Hepatocyte (in vitro differentiated cells): Measurements from ENCODE around the gene EAF1.

Experiments used
- EZH2 ChIP-seq: fragments of 200-600 bp; sonication (generic); IDR thresholded peaks from 2 replicates; pipeline ENCODE4 v1.6.1; 2016; ENCODE audit warnings: antibody characterized with exemption, mild to moderate bottlenecking, borderline replicate concordance
- EZH2phosphoT487 ChIP-seq: fragments of 200-600 bp; sonication (generic); IDR thresholded peaks from one replicate; pipeline ENCODE4 v1.6.1; 2018; ENCODE audit warnings: antibody characterized with exemption, mild to moderate bottlenecking, low read depth, moderate library complexity; ENCODE audit not compliant: unreplicated experiment, severe bottlenecking
- TF ChIP-seq, protein P1 (sequence below): fragments of 200-600 bp; sonication (generic); IDR thresholded peaks from 2 replicates; pipeline ENCODE4 v1.5.1; 2016; ENCODE audit warnings: antibody characterized with exemption, mild to moderate bottlenecking; ENCODE audit not compliant: poor library complexity

GRCh38 chr3:15458212-15458780 is 30.9 kb downstream of the EAF1 start:
- TF ChIP-seq, protein P1, sequence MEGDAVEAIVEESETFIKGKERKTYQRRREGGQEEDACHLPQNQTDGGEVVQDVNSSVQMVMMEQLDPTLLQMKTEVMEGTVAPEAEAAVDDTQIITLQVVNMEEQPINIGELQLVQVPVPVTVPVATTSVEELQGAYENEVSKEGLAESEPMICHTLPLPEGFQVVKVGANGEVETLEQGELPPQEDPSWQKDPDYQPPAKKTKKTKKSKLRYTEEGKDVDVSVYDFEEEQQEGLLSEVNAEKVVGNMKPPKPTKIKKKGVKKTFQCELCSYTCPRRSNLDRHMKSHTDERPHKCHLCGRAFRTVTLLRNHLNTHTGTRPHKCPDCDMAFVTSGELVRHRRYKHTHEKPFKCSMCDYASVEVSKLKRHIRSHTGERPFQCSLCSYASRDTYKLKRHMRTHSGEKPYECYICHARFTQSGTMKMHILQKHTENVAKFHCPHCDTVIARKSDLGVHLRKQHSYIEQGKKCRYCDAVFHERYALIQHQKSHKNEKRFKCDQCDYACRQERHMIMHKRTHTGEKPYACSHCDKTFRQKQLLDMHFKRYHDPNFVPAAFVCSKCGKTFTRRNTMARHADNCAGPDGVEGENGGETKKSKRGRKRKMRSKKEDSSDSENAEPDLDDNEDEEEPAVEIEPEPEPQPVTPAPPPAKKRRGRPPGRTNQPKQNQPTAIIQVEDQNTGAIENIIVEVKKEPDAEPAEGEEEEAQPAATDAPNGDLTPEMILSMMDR, result no peak
- TF ChIP-seq EZH2, result no peak
- no peak for TF ChIP-seq EZH2phosphoT487
